ENCODE results near the gene DPP8.
"Not testable (repeated sequence)": the region's sequence is repeated elsewhere in the genome, so short reads cannot be mapped to it uniquely, and the experiment has no call there.

The DPP8 gene

DNA sequence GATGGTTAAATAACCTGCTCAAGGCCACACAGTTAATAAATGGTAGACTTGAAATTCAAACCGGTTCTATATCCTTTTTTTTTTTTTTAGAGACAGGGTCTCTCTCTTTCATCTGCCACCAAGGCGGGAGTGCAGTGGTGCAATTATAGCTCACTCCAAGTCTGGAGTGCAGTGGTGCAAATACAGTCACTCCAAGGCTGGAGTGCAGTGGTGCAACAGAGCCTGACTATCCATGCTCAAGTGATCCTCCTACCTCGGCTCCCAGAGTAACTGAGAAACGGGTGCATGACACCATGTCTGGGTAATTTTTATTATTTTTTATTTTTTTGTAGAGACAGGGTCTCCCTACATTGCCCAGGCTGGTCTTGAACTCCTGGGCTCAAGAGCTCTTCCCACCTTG, 23.4 kb downstream of the DPP8 start:
- FAIRE-seq (no peak), DNase-seq (ENCODE audit: insufficient read length, low spot score) (no peak)
- no peak for TF ChIP-seq POLR2A (IDR thresholded peaks at IDR 0.05; ENCODE audit: low read depth, low read length)

GRCh38 chr15:65484876-65485275, 32.6 kb downstream of the DPP8 start:
- no peak for DNase-seq (ENCODE audit: insufficient read length, low spot score)
- no peak for TF ChIP-seq POLR2A (IDR thresholded peaks at IDR 0.05; ENCODE audit: low read depth, low read length)
- no peak for FAIRE-seq

GRCh38 chr15:65476903-65477302, 40.6 kb downstream of the DPP8 start:
- no peak for TF ChIP-seq POLR2A (IDR thresholded peaks at IDR 0.05; ENCODE audit: low read depth, low read length)
- DNase-seq (ENCODE audit: insufficient read length, low spot score) (no peak), FAIRE-seq (no peak)

- no peak for TF ChIP-seq POLR2A (IDR thresholded peaks at IDR 0.05; ENCODE audit: low read depth, low read length)
- DNase-seq (ENCODE audit: insufficient read length, low spot score) (no peak), FAIRE-seq (no peak)
Measured at GRCh38 chr15:65470866-65471265, 46.6 kb downstream of the DPP8 start.

DNA sequence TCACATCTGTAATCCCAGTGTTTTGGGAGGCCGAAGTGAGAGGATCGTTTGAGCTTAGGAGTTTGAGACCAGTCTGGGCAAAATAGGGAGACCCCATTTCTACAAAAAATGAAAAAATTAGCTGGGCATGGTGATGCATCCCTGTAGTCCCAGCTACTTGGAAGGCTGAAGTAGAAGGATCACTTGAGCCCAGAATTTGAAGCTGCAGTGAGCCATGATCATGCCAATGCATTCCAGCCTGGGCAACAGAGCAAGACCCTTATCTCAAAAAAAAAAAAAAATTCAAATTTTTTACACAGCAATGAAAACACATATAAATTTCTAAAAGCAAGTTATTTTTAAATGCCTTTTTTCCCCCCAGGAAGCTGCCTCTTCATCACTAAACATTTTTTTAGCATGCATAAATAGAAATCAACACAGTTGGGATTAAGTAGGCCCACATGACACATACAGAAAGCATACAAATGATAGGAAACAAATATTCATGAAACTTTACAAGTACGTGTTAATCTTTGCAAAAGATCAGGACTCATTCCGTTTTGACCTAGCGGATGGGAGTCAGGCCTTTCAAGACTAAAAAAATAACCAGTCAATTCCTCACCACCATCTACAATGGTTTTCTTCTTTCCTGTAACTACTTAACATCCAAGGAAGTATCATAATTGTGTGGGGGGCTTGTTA, 49.1 kb downstream of the DPP8 start:
- FAIRE-seq (no peak), DNase-seq (ENCODE audit: insufficient read length, low spot score) (no peak)
- TF ChIP-seq POLR2A (IDR thresholded peaks at IDR 0.05; ENCODE audit: low read depth, low read length): no peak

- TF ChIP-seq POLR2A (IDR thresholded peaks at IDR 0.05; ENCODE audit: low read depth, low read length): no peak
- DNase-seq (ENCODE audit: insufficient read length, low spot score) (no peak), FAIRE-seq (no peak)
Measured at GRCh38 chr15:65466901-65467300, 50.6 kb downstream of the DPP8 start.

- not testable (repeated sequence) for FAIRE-seq; DNase-seq (ENCODE audit: insufficient read length, low spot score)
Measured at GRCh38 chr15:65463096-65463495, 54.4 kb downstream of the DPP8 start.

GRCh38 chr15:65460741-65461347, 56.6 kb downstream of the DPP8 start:
- FAIRE-seq (no peak), DNase-seq (ENCODE audit: insufficient read length, low spot score) (no peak)

GRCh38 chr15:65455256-65455655, 62.2 kb downstream of the DPP8 start:
- not testable (repeated sequence) for FAIRE-seq

More at GRCh38 chr15:65460741-65461347, 56.6 kb downstream of the DPP8 start:
- no peak for TF ChIP-seq POLR2A (IDR thresholded peaks at IDR 0.05; ENCODE audit: low read depth, low read length)

DNA sequence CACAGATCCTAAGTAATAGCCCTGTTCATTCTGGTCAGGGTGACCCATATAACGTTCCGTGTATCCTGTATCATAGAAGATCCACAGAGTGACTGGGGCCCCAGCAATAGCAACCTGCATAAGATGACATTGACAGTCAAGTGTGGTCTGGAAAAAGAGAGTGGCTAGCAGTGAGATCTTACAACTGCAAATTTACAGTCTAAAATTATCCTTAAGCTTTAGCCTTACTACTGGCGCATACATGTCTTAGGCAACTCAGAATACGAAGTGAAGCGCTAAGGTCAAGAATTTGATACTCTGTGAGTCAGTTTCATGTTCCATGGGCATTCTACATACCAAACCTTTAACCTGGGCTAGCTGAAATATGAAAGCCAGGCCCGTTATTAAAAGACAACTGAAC, 65.5 kb downstream of the DPP8 start:
- no peak for FAIRE-seq
- no peak for TF ChIP-seq POLR2A (IDR thresholded peaks at IDR 0.05; ENCODE audit: low read depth, low read length)
- no peak for DNase-seq (ENCODE audit: insufficient read length, low spot score)

More at GRCh38 chr15:65455256-65455655, 62.2 kb downstream of the DPP8 start:
- not testable (repeated sequence) for DNase-seq (ENCODE audit: insufficient read length, low spot score)

DNA sequence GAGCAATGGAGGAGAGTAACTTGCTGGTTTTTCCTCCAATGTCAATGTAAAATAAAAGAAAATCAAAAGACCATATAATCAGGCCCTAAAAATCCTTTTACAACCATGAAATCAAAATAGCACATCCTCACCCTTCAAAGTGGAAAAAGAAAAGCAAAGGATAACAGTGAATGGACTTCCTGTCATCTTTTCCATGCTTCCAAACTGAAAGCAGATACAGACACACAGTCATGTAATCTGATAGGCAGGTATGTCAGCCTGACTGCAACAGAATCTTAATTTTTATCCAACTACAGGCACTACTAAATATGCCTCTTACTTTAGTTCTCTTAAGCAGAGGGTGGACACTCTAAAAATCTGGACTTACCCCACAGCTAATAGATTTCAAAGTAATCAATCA, 66.9 kb downstream of the DPP8 start:
- DNase-seq (ENCODE audit: insufficient read length, low spot score) (no peak), FAIRE-seq (no peak)
- TF ChIP-seq POLR2A (IDR thresholded peaks at IDR 0.05; ENCODE audit: low read depth, low read length): no peak

GRCh38 chr15:65447145-65447544, 70.3 kb downstream of the DPP8 start:
- no peak for FAIRE-seq
- no peak for DNase-seq (ENCODE audit: insufficient read length, low spot score)
- TF ChIP-seq POLR2A (IDR thresholded peaks at IDR 0.05; ENCODE audit: low read depth, low read length): no peak

GRCh38 chr15:65434201-65434600, 83.3 kb downstream of the DPP8 start:
- no peak for TF ChIP-seq POLR2A (IDR thresholded peaks at IDR 0.05; ENCODE audit: low read depth, low read length)
- FAIRE-seq: no peak
- no peak for DNase-seq (ENCODE audit: insufficient read length, low spot score)

DNA sequence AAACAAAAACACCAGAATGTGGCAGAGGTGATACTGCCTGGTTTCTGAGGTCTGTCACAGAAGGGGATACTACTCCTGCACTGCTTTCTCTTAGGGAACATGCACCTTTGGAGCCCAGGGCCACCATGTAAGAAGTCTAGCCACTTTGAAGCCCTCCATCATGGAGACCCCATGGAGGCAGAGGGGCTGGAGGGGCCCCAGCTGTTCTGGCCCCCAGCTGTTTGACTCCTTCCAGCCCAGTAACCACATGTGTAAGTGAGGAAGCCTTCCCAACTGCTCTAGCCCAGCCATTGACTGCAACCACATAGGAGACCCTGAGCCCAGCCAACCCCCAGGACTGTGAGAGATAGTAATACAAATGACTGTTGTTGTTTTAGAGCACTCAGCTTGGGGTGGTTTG, 85.8 kb downstream of the DPP8 start:
- no peak for DNase-seq (ENCODE audit: insufficient read length, low spot score)
- FAIRE-seq: no peak
- no peak for TF ChIP-seq POLR2A (IDR thresholded peaks at IDR 0.05; ENCODE audit: low read depth, low read length)

DNA sequence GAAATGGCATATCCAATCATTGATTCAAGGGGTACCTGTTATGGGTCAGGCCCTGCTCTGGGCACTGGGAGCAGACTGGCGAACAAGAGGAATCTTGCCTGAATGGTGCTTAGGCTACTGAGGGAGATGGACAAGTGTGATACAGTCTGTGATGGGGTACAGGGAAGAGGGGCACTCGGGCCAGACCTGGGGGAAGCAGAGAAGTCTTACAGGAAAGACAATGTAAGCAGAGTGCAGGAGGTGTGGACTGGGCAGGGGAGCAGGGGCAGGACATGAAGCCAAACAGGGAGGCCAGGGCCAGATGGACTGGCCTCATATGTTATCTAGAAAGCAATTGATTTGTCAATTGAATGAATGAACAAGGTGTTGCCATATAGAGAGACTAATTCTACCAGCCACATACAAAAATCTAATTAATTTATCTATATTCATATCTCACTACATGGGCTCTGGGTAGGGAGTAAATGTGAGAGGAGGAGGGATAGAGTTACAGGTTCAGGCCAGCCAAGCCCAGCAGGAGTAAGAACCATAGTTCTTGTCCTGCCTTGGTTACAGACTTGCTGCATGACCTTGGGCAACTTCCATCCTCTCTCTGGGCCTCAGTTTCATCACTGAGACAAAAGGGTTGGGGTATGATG, 91.2 kb downstream of the DPP8 start:
- FAIRE-seq (no peak), DNase-seq (ENCODE audit: insufficient read length, low spot score) (no peak)
- no peak for TF ChIP-seq POLR2A (IDR thresholded peaks at IDR 0.05; ENCODE audit: low read depth, low read length)
